Measurements from ENCODE around the gene ANO9. TPM values are rescaled to one million over a fixed set of nuclear protein-coding genes. Genes with fewer than 3 reads are reported as not detected.

Gene ANO9
- total RNA-seq (1 to 10 TPM in 1 of 9 donors, under 1 TPM in 3, not detected in 5; 0.52 to 2.2 (median 0.79) TPM), polyA plus RNA-seq (1 to 10 TPM in 2 of 3 donors, under 1 TPM in 1; 0.07 to 2.9 (median 1.2) TPM)
- long read RNA-seq, donor 1 = 0 reads
- long read RNA-seq, donor 2 = 0 reads
- long read RNA-seq, donor 3 = 0 reads
- long read RNA-seq, donor 4 = 0 reads
- long read RNA-seq, donor 5 = 0 reads
- long read RNA-seq, donor 6 = 0 reads
- long read RNA-seq, donor 7 = 0 reads
- long read RNA-seq, donor 8 = 0 reads
- long read RNA-seq, donor 9 = 0 reads
- long read RNA-seq, donor 10 = 0 reads

GRCh38 chr11:441418-442274 lies at the start of gene ANO9:
TSS of gene ANO9 (minus strand) at chr11:442011. CDS start at chr11:441926, 85 bp downstream.
- Histone ChIP-seq H3K4me3 (no peak within 1 kb of the TSS), H3K4me1 (replicated peaks in 1 of 2) (no peaks in the 10 kb centered on the region), H3K27ac (no peak within 1 kb of the TSS), H3K9me3 (replicated peaks in 1 of 3) (no peaks in the 10 kb centered on the region), H3K27me3 (peaks cover 9% of the 10 kb centered on the region), H3K36me3 (replicated peaks in 1 of 2) (no peaks in the 10 kb centered on the region)
- peak in 1 of 7 donors; percentile 9 for DNase-seq
- intact Hi-C loops (cut with DNase I) = loop anchor here in 1 of 2 donors (10.0 kb wide), 1 partner anchor 147 kb away; the partner anchor contains the start of gene IFITM5
- WGBS, 4 donors = 14 to 31% (median 15%) methylated on average over 11 to 35 of the region's 35 CpGs; no CpG with 5 or more reads in 1 of the 4 donors
- TF ChIP-seq POLR2A (IDR thresholded peaks at IDR 0.05) = no peak
- TF ChIP-seq CTCF (IDR thresholded peaks at IDR 0.05) = no peak

GRCh38 chr11:491358-491757 lies 49.5 kb upstream of the ANO9 start:
- Histone ChIP-seq H3K27ac (no peak overlapping the region), H3K36me3 (replicated peaks in 1 of 2) (peaks cover 0 to 41% of the 10 kb centered on the region in 2 donors), H3K4me1 (replicated peaks in 1 of 2) (no peaks in the 10 kb centered on the region), H3K4me3 (no peak overlapping the region), H3K9me3 (replicated peaks in 1 of 3) (no peaks in the 10 kb centered on the region), H3K27me3 (no peaks in the 10 kb centered on the region)
- intact Hi-C loops (cut with DNase I) = no loop called here
- TF ChIP-seq CTCF (IDR thresholded peaks at IDR 0.05) (no peak), POLR2A (IDR thresholded peaks at IDR 0.05) (no peak)
- no peak for DNase-seq
- WGBS, 4 donors = 83 to 100% (median 93%) methylated on average over 1 to 7 of the region's 7 CpGs

GRCh38 chr11:490930-491260 lies 49.1 kb upstream of the ANO9 start:
- Histone ChIP-seq H3K4me3 (no peak overlapping the region), H3K36me3 (replicated peaks in 1 of 2) (peaks cover 0 to 38% of the 10 kb centered on the region in 2 donors), H3K27me3 (no peaks in the 10 kb centered on the region), H3K27ac (no peak overlapping the region), H3K4me1 (replicated peaks in 1 of 2) (no peaks in the 10 kb centered on the region), H3K9me3 (replicated peaks in 1 of 3) (no peaks in the 10 kb centered on the region)
- no peak for DNase-seq
- intact Hi-C loops (cut with DNase I) = no loop called here
- WGBS, 4 donors = 91 to 96% (median 93%) methylated on average over 9 to 15 of the region's 15 CpGs
- TF ChIP-seq POLR2A (IDR thresholded peaks at IDR 0.05) (no peak), CTCF (IDR thresholded peaks at IDR 0.05) (no peak)

- H3K4me3 ChIP-seq = no peak overlapping the region
- no peak for TF ChIP-seq POLR2A (IDR thresholded peaks at IDR 0.05)
- H3K36me3 ChIP-seq (replicated peaks in 1 of 2) = peaks cover 0 to 33% of the 10 kb centered on the region in 2 donors
- WGBS, 4 donors = 92 to 100% (median 95%) methylated on average over 4 to 38 of the region's 38 CpGs
- no peaks in the 10 kb centered on the region for H3K4me1 ChIP-seq (replicated peaks in 1 of 2)
- intact Hi-C loops (cut with DNase I) = no loop called here
- DNase-seq = no peak
- H3K9me3 ChIP-seq (replicated peaks in 1 of 3) = no peaks in the 10 kb centered on the region
- H3K27me3 ChIP-seq = no peaks in the 10 kb centered on the region
- H3K27ac ChIP-seq = no peak overlapping the region
Measured at GRCh38 chr11:490186-490929, 48.5 kb upstream of the ANO9 start.
